Spleen (tissue), 11 donors: ENCODE results near the gene HECW1. TPM values are rescaled to one million over a fixed set of nuclear protein-coding genes. Genes with fewer than 3 reads are reported as not detected.

Experiments
- DNase-seq: peaks from one replicate; pipeline ENCODE4 v3.0.0-alpha.2; 2020
- H3K27ac ChIP-seq, 8 donors: fragments of 200-600 bp; sonication (generic) in 7 of 8; 1 replicate in 4 of 8; 2 replicates in 4 of 8; pipeline versions ENCODE4 v1.5.0 to v1.8.0; 2016 to 2021; ENCODE audit warnings: inconsistent platforms in 4 of 8, mild to moderate bottlenecking in 4 of 8, moderate library complexity in 1 of 8
- H3K27me3 ChIP-seq, 7 donors: fragments of 200-600 bp; sonication (generic) in 6 of 7; replicated peaks in 1 of 7; 1 replicate in 4 of 7; 2 replicates in 3 of 7; pipeline versions ENCODE4 v1.5.0 to v1.8.0; 2016 to 2021; ENCODE audit warnings: inconsistent platforms in 3 of 7, mild to moderate bottlenecking in 1 of 7
- H3K36me3 ChIP-seq, 6 donors: fragments of 200-600 bp; sonication (generic) in 5 of 6; 1 replicate in 4 of 6; 2 replicates in 2 of 6; pipeline versions ENCODE4 v1.5.0 to v1.8.0; 2016 to 2021; ENCODE audit warnings: inconsistent platforms in 2 of 6
- H3K4me1 ChIP-seq, 6 donors: fragments of 200-600 bp; sonication (generic) in 5 of 6; 1 replicate in 3 of 6; 2 replicates in 3 of 6; pipeline versions ENCODE4 v1.5.0 to v1.8.0; 2016 to 2021; ENCODE audit warnings: inconsistent platforms in 3 of 6
- H3K4me3 ChIP-seq, 8 donors: fragments of 200-600 bp; sonication (generic) in 7 of 8; 1 replicate in 4 of 8; 2 replicates in 4 of 8; pipeline versions ENCODE4 v1.5.0 to v1.8.0; 2016 to 2021; ENCODE audit warnings: inconsistent platforms in 4 of 8, mild to moderate bottlenecking in 4 of 8, moderate library complexity in 2 of 8
- H3K9me3 ChIP-seq, 8 donors: fragments of 200-600 bp; sonication (generic) in 7 of 8; 1 replicate in 4 of 8; 2 replicates in 4 of 8; pipeline versions ENCODE4 v1.5.0 to v1.8.0; 2016 to 2021; ENCODE audit warnings: inconsistent platforms in 4 of 8
- POLR2A ChIP-seq, 3 donors: fragments of 450-650 bp; IDR thresholded peaks; one replicate each; pipeline ENCODE4 v1.5.1; 2017; ENCODE audit warnings: antibody characterized with exemption in 3 of 3, mild to moderate bottlenecking in 1 of 3
- POLR2AphosphoS5 ChIP-seq, 3 donors: sonication (generic); formaldehyde crosslinking; IDR thresholded peaks; one replicate each; pipeline ENCODE4 v1.5.1; 2017; ENCODE audit warnings: antibody characterized with exemption in 3 of 3
- WGBS, 5 donors: extraction: QIAGEN DNeasy Blood & Tissue Kit in 3 of 5; methylation state at CpG; one replicate each; pipeline versions ENCODE4 v1.1.5 to v1.1.7; 2013 to 2018; 5-methylcytosine and 5-hydroxymethylcytosine counted together
- intact Hi-C: fragments of 100-400 bp; cut with DNase I; formaldehyde crosslinking; loops from one replicate; pipeline ENCODE4 v1.15.0; 2023; ENCODE audit warnings: low total_unique reads
- polyA plus RNA-seq, 3 donors: library from polyadenylated mRNA; stranded (reverse); fragments of 200-250 nt; gene quantifications; one replicate each; pipeline ENCODE4 v1.2.1, GENCODE V29; 2013
- total RNA-seq, 7 donors: library from RNA; depleted of rRNA in 3 of 7; stranded (reverse); fragments of >200 nt in 3 of 7; fragmentation: NEBNext Ultra II Directional in 4 of 7; extraction: Animal tissue kit (Norgen Biotek cat#: 25700) in 4 of 7; gene quantifications; one replicate each; pipeline versions ENCODE4 v1.1.0 to v1.2.1, GENCODE V29; 2016 to 2021
- TF ChIP-seq, protein P1 (sequence below), 11 experiments: fragments of 200-600 bp in 7 of 11; fragments of 450-650 bp in 4 of 11; sonication (generic) in 4 of 11; IDR thresholded peaks in 8 of 11; conservative IDR thresholded peaks in 3 of 11; 1 replicate in 7 of 11; 2 replicates in 4 of 11; pipeline versions ENCODE4 v1.4.0 to v1.8.0; 2016 to 2021; ENCODE audit warnings: antibody characterized with exemption in 11 of 11, inconsistent platforms in 4 of 11, mild to moderate bottlenecking in 1 of 11
- donor health status: healthy with polysubstance abuse.
- donor health status: DM: no; HTN: no; CAD: no; lungs with moderate emphysema.
- donor health status: DM: no; HTN: no; CAD: no.
- donor health status: Bipolar disorder and iron deficiency.
- donor health status: healthy.
- donor health status: DM: no; HTN: no; CAD: no.
- donor health status: DM: yes; HTN: yes; CAD: no.

The HECW1 gene
- total and polyA plus RNA-seq, 10 donors, result 0.03 to 1.5 (median 0.40) TPM; not detected in 1

DNA sequence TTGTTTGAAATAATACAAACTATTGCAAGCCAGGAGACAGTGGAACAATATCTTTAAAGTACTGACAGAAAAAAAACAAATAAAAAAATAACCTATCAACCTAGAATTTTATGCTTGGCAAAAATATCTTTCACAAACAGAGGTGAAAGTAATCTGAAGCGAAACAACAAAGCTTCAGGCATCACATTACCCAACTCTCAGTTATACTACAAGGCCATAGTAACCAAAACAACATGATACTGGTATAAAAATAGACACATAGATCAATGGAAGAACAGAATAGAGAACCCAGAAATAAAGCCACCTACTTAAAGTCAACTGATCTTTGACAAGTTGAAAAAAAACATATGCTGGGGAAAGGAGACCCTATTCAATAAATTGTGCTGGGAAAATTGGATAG lies 26.5 kb upstream of the HECW1 start:
- Histone ChIP-seq H3K36me3 (no peaks in the 10 kb centered on the region), H3K9me3 (peaks cover 0 to 8% (median 2%) of the 10 kb centered on the region in 8 donors), H3K4me1 (no peaks in the 10 kb centered on the region), H3K27me3 (peaks cover 0 to 15% (median 0%) of the 10 kb centered on the region in 7 donors), H3K27ac (no peak overlapping the region), H3K4me3 (no peak overlapping the region)
- intact Hi-C loops, result no loop called here
- 65 to 90% (median 83%) methylated on average over 1 of the region's 1 CpG for WGBS, 5 donors
- no peak for TF ChIP-seq POLR2A (IDR thresholded peaks at IDR 0.05)
- TF ChIP-seq POLR2AphosphoS5 (IDR thresholded peaks at IDR 0.05), result no peak
- TF ChIP-seq, protein P1, sequence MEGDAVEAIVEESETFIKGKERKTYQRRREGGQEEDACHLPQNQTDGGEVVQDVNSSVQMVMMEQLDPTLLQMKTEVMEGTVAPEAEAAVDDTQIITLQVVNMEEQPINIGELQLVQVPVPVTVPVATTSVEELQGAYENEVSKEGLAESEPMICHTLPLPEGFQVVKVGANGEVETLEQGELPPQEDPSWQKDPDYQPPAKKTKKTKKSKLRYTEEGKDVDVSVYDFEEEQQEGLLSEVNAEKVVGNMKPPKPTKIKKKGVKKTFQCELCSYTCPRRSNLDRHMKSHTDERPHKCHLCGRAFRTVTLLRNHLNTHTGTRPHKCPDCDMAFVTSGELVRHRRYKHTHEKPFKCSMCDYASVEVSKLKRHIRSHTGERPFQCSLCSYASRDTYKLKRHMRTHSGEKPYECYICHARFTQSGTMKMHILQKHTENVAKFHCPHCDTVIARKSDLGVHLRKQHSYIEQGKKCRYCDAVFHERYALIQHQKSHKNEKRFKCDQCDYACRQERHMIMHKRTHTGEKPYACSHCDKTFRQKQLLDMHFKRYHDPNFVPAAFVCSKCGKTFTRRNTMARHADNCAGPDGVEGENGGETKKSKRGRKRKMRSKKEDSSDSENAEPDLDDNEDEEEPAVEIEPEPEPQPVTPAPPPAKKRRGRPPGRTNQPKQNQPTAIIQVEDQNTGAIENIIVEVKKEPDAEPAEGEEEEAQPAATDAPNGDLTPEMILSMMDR (IDR thresholded peaks at IDR 0.05 in 8 of 11, conservative IDR thresholded peaks at IDR 0.05 in 3 of 11), result no peak
- DNase-seq, result no peak

DNA sequence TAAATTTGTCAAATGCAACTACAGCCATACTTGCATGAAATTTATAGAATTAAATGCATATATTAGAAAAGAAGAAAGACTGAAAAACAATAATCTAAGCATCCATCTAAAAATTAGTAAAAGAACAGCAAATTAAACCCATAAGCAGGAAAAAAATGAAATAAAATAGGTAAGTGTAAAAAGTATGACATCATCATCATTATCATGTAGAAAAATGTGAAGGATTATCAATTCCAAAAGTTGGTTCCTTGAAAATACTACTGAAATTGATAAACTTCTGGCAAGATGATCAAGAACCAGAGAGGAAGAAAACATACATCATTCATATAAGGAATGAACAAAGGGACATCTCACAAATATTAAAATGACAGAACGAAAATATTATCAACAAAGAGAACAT lies 19.6 kb upstream of the HECW1 start:
- H3K9me3 ChIP-seq, result peaks cover 0 to 22% (median 5%) of the 10 kb centered on the region in 8 donors
- no peak overlapping the region for H3K4me3 ChIP-seq
- TF ChIP-seq, protein P1 (IDR thresholded peaks at IDR 0.05 in 8 of 11, conservative IDR thresholded peaks at IDR 0.05 in 3 of 11), result no peak
- no peak for TF ChIP-seq POLR2AphosphoS5 (IDR thresholded peaks at IDR 0.05)
- TF ChIP-seq POLR2A (IDR thresholded peaks at IDR 0.05), result no peak
- no peaks in the 10 kb centered on the region for H3K4me1 ChIP-seq
- no peaks in the 10 kb centered on the region for H3K27me3 ChIP-seq
- no peaks in the 10 kb centered on the region for H3K36me3 ChIP-seq
- no peak overlapping the region for H3K27ac ChIP-seq
- no peak for DNase-seq
- intact Hi-C loops, result no loop called here
- 67 to 89% (median 82%) methylated on average over 1 of the region's 1 CpG for WGBS, 5 donors

- Histone ChIP-seq H3K4me3 (no peak overlapping the region), H3K9me3 (peaks cover 0 to 15% (median 0%) of the 10 kb centered on the region in 8 donors), H3K36me3 (no peaks in the 10 kb centered on the region), H3K27ac (no peak overlapping the region), H3K27me3 (no peaks in the 10 kb centered on the region), H3K4me1 (no peaks in the 10 kb centered on the region)
- TF ChIP-seq POLR2AphosphoS5 (IDR thresholded peaks at IDR 0.05) (no peak), POLR2A (IDR thresholded peaks at IDR 0.05) (no peak)
- TF ChIP-seq, protein P1 (IDR thresholded peaks at IDR 0.05 in 8 of 11, conservative IDR thresholded peaks at IDR 0.05 in 3 of 11), result no peak
- 58 to 63% (median 61%) methylated on average over 4 of the region's 4 CpGs for WGBS, 5 donors
- DNase-seq, result no peak
- intact Hi-C loops, result no loop called here
Observed at GRCh38 chr7:43096875-43097274, 15.6 kb upstream of the HECW1 start.

- Histone ChIP-seq H3K9me3 (peaks cover 0 to 15% (median 0%) of the 10 kb centered on the region in 8 donors), H3K27me3 (no peaks in the 10 kb centered on the region), H3K36me3 (no peaks in the 10 kb centered on the region), H3K4me1 (no peaks in the 10 kb centered on the region), H3K4me3 (no peak overlapping the region), H3K27ac (no peak overlapping the region)
- WGBS, 5 donors, result 64 to 75% (median 72%) methylated on average over 6 of the region's 6 CpGs
- no peak for TF ChIP-seq POLR2A (IDR thresholded peaks at IDR 0.05)
- TF ChIP-seq POLR2AphosphoS5 (IDR thresholded peaks at IDR 0.05), result no peak
- TF ChIP-seq, protein P1 (IDR thresholded peaks at IDR 0.05 in 8 of 11, conservative IDR thresholded peaks at IDR 0.05 in 3 of 11), result no peak
- intact Hi-C loops, result no loop called here
- no peak for DNase-seq
Observed at GRCh38 chr7:43099750-43100149, 12.7 kb upstream of the HECW1 start.
